ENCODE data around the gene KRT16. TPM values are rescaled to one million over a fixed set of nuclear protein-coding genes. Genes with fewer than 3 reads are reported as not detected.

Gene KRT16
- total RNA-seq, 2 experiments from 2014 or later, result not detected

- H3K27me3 ChIP-seq (ENCODE audit: control insufficient read depth in 1 of 2, insufficient read depth in 2 of 2, low read length in 2 of 2), result no peaks in the 10 kb centered on the region
- no peak overlapping the region for H3K4me3 ChIP-seq (ENCODE audit: low read length)
- TF ChIP-seq CTCF (IDR thresholded peaks at IDR 0.05), result no peak
- ChIA-PET POLR2A (interaction anchor here (0.9 kb wide), 1 partner anchor 12 kb away, joined by 4 read pairs; no protein-coding TSS in a partner anchor), CTCF (interaction anchor here (1.4 to 1.6 kb wide), 2 partner anchors 9 to 12 kb away, joined by 3 to 11 read pairs; no protein-coding TSS in a partner anchor)
- intact Hi-C loops (cut with DNase I, micrococcal nuclease), result no loop called here
- Mint-ChIP-seq H3K27ac (no peak overlapping the region), H3K9me3 (no peaks in the 10 kb centered on the region), H3K4me1 (ENCODE audit: low read depth) (no peaks in the 10 kb centered on the region), H3K36me3 (ENCODE audit: low read depth) (no peaks in the 10 kb centered on the region), H3K4me3 (no peak overlapping the region), H3K27me3 (no peaks in the 10 kb centered on the region)
- H3K4me1 ChIP-seq (ENCODE audit: insufficient read depth, low read length), result no peaks in the 10 kb centered on the region
- no peak overlapping the region for H3K27ac ChIP-seq (ENCODE audit: low read depth in 1 of 2, low read length in 2 of 2)
- ATAC-seq (ENCODE audit: poor library complexity) (no peak), DNase-seq (no peak)
- no peaks in the 10 kb centered on the region for H3K36me3 ChIP-seq (ENCODE audit: insufficient read depth, low read length)
- no peaks in the 10 kb centered on the region for H3K9me3 ChIP-seq (ENCODE audit: control insufficient read depth in 1 of 2, insufficient read depth in 1 of 2, low read length in 2 of 2)
Measured at GRCh38 chr17:41653892-41654677, 41.5 kb upstream of the KRT16 start.

- TF ChIP-seq CTCF (IDR thresholded peaks at IDR 0.05), result no peak
- ChIA-PET POLR2A (no interaction called here), CTCF (interaction anchor here (1.4 to 1.6 kb wide), 2 partner anchors 9 to 13 kb away, joined by 3 to 11 read pairs; no protein-coding TSS in a partner anchor)
- Histone ChIP-seq H3K9me3 (ENCODE audit: control insufficient read depth in 1 of 2, insufficient read depth in 1 of 2, low read length in 2 of 2) (no peaks in the 10 kb centered on the region), H3K36me3 (ENCODE audit: insufficient read depth, low read length) (no peaks in the 10 kb centered on the region), H3K4me1 (ENCODE audit: insufficient read depth, low read length) (peaks cover 5% of the 10 kb centered on the region), H3K27me3 (ENCODE audit: control insufficient read depth in 1 of 2, insufficient read depth in 2 of 2, low read length in 2 of 2) (no peaks in the 10 kb centered on the region), H3K4me3 (ENCODE audit: low read length) (no peak overlapping the region), H3K27ac (ENCODE audit: low read depth in 1 of 2, low read length in 2 of 2) (no peak overlapping the region)
- H3K27ac Mint-ChIP-seq, result no peak overlapping the region
- intact Hi-C loops (cut with DNase I, micrococcal nuclease), result no loop called here
- DNase-seq (no peak), ATAC-seq (ENCODE audit: poor library complexity) (no peak)
- H3K4me1 Mint-ChIP-seq (ENCODE audit: low read depth), result peaks cover 5% of the 10 kb centered on the region
- no peaks in the 10 kb centered on the region for H3K27me3 Mint-ChIP-seq
- H3K4me3 Mint-ChIP-seq, result no peak overlapping the region
- no peaks in the 10 kb centered on the region for H3K9me3 Mint-ChIP-seq
- no peaks in the 10 kb centered on the region for H3K36me3 Mint-ChIP-seq (ENCODE audit: low read depth)
Measured at GRCh38 chr17:41653421-41653820, 40.9 kb upstream of the KRT16 start.

- Histone ChIP-seq H3K36me3 (ENCODE audit: insufficient read depth, low read length) (no peaks in the 10 kb centered on the region), H3K4me3 (ENCODE audit: low read length) (no peak overlapping the region), H3K9me3 (ENCODE audit: control insufficient read depth in 1 of 2, insufficient read depth in 1 of 2, low read length in 2 of 2) (no peaks in the 10 kb centered on the region), H3K27me3 (ENCODE audit: control insufficient read depth in 1 of 2, insufficient read depth in 2 of 2, low read length in 2 of 2) (no peaks in the 10 kb centered on the region), H3K4me1 (ENCODE audit: insufficient read depth, low read length) (peaks cover 14% of the 10 kb centered on the region), H3K27ac (ENCODE audit: low read depth in 1 of 2, low read length in 2 of 2) (no peak overlapping the region)
- H3K36me3 Mint-ChIP-seq (ENCODE audit: low read depth), result no peaks in the 10 kb centered on the region
- intact Hi-C loops (cut with DNase I, micrococcal nuclease), result no loop called here
- DNase-seq (no peak), ATAC-seq (ENCODE audit: poor library complexity) (no peak)
- ChIA-PET CTCF (interaction anchor here (5.3 to 7.7 kb wide), 2 partner anchors 9 to 14 kb away, joined by 65 to 110 read pairs; no protein-coding TSS in a partner anchor), POLR2A (no interaction called here)
- H3K4me1 Mint-ChIP-seq (ENCODE audit: low read depth), result peaks cover 12% of the 10 kb centered on the region
- H3K4me3 Mint-ChIP-seq, result no peak overlapping the region
- H3K27ac Mint-ChIP-seq, result no peak overlapping the region
- H3K9me3 Mint-ChIP-seq, result no peaks in the 10 kb centered on the region
- no peak for TF ChIP-seq CTCF (IDR thresholded peaks at IDR 0.05)
- H3K27me3 Mint-ChIP-seq, result no peaks in the 10 kb centered on the region
Measured at GRCh38 chr17:41652461-41652970, 39.9 kb upstream of the KRT16 start.

All from CD4-positive, alpha-beta T cell (primary cell).